Activated CD4-positive, alpha-beta T cell treated with anti-CD3 and anti-CD28 coated beads, Interleukin-10, Interleukin-2, amounts not matched to agents 100 ng/mL and 50 ng/mL, durations not matched to agents 16 hours and 8 hours (primary cell): Measurements from ENCODE around the gene TENM4.

ENCODE experiments used
- DNase-seq: peaks from one replicate; pipeline ENCODE4 v3.0.0-alpha.2; 2020

Gene TENM4

DNA sequence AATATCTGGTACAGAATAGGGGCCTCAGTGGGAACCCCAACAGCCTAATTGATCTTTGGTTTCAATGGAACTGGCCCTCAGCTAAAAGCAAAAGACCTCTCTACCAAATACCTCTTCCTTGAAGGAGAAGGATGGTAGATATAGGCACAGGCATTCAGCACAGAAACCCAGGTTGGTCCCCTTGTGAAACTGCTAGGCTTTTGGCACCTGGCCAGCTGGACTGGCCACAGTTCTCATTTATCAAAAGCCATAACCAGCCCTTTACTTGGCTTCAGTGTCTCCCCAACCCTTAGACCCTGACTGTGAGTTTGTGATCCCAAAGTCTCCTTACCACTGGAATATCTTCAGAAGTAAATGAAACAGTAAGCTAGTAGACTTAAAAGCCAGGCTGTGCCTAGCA is 152.9 kb downstream of the TENM4 start:
- DNase-seq: no peak

DNA sequence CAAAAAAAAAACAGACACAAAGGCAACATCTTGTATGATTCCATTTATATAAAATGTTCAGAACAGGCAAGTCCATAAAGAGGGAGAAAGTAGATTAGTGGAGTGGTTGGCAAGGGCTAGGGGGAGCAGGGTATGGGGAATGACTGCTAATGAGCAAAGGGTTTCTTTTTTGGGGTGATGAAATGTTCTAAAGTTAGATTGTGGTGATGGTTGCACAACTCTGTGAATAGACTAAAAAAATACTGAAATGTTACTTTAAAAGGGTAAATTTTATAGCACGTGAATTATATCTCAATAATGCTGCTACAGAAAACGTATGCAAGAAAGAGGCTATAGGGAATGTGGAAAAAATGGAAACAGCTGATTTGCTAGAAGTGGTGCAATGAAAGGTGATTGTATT is 155.1 kb downstream of the TENM4 start:
- no peak for DNase-seq

DNA sequence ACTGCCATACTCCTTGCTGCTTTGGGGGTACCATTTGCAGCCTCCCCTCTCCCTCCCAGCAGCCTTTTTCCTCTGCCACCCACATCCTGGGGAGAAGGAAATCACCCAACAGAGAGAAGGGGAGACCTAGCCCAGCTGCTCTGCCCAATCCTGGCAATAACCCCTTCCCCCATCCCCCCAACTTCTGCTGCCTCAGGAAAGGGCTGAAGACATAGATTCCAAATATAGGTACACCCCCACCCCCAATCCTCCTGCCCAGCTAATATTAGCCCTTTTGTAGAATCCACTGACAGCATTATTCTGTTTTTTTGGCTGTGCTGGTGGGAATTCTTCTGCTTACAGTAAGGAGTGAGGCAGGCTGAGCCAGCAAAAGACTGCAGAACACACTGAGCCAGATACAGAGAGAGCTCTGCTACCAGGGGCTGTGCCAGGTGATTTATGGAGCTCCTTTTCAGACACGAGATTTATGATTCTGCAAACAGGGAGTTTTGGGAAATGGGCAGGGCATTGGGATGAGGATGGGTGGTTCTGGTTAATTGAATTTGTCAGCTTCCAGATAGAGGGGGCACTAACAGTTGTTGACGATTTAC is 164.0 kb downstream of the TENM4 start:
- DNase-seq: no peak

DNA sequence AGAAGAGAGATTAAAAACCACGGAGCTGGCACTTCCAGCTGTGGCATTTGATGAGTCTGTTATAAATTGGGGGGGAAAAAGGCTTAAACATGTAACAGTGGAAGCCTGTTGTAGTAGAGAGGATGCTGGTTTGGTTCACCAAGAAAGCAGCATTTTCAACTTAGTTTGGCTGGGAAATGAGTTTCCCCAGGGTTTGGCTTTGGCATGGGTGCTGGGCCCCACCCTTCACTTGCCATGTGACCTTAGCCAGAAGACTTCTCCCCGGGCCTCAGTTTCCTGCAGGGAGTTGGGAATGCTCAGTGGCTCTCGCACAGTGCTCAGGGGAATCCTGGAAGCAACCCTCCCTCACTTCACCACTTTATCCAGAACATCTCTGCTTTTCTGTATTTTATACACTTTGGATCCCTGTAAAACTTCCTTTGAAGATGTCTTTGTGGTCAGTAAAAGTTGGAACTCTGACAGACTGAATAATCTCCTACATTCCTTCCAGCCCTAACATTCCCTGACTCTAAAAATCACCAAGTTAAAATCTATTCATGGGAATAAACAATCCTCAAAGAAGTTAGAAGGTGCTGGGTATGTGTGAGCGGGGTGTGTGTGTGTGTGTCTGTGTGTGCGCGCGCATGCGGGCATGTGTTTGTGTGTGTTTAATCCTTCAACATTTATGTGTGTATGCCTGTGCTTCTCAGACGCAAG is 166.0 kb downstream of the TENM4 start:
- DNase-seq: no peak

DNA sequence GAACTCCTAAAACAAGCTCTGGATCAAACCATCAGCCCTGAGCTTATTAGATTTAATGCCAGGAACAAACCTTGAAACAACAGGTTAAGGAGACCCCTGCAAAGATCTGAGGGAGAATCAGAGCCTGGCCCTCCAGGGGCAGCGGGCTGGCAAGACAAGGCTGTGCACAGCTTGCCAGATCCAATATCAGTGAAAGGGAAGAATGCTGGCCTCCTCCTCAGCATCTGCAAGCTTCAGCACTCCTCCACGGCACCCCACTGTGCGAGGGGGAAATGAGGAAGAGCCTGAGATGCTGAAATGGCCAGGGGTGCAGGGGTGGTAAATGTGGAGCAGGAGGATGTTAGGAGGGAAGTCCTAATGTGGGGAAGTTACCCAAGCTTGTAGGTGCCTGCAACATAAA is 167.0 kb downstream of the TENM4 start:
- no peak for DNase-seq

DNA sequence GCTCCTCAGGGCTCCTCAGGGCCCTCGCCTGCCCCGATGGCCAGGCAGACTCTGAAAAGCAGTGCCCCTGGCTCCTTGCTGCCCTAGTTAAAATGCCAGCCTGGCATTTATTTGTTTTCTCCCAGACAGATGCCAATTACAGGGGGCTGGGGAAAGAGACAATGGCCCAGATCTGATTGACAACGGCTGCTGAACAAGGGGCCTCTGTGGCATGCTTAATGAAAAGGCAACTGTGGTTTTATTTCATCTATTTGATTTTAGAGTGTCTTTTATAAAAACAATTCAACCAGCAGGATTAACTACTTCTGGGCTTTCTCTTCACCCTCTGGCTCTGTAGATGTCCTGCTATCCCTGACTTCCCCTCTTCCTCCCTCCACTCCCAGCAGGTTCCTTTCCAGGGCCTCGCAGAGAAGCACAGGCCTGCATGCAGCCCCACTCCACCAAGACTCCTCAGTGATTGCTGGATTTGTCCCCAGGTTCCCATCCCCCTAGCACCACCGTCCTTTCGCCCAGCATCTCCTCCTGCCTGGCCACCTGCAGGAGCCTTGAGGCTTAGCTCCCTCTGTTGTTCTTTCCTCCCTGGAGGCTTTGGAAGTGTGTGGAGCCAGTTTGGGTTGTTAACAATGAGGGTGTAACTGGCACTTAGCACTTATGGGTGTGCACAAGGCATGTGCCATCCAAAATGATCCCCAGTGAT is 171.1 kb downstream of the TENM4 start:
- no peak for DNase-seq

DNA sequence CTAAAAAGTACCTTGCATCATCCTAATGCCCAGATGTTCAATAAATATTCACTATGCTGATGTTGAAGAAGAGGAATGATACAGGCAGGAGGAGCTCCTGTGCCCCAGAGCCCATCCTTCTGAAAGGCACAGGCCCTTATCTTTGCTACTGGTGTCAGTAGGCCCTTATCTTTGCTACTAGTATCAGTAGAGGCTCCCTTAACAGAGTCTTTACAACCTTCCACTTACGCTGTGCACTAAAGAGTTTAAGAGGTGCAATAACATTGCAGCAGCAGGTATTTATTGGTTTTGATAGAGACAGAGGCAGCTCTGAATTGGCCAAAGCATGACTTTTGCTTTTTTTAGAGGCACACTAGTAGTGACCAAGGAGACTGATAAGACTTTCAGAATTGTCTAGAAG is 174.4 kb downstream of the TENM4 start:
- no peak for DNase-seq

DNA sequence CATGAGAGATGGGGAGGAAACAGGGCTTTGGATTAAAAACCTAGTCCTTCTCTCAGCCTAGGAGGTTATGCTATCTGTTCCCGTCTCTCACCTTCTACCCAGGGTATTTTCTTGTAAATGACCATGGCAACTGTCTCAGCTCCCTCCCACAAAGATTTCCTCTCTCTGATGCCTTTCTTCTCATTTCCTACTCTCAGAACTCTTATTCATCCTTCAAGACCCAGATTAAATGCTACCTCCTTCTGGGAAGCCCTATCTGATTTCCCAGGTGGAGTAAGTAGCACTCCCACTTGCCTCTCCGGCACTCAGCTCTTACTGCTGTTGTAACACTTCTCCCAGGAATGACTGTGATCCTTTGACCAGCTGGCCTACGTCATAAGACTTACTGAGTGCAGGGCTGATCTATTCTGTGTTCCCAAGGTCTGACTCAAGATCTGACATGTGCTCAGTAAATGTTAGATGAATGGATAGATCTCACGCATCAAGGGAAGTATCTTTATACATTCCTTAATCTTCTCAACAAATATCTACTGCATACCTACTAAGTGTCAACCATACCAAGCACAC is 175.0 kb downstream of the TENM4 start:
- no peak for DNase-seq

DNA sequence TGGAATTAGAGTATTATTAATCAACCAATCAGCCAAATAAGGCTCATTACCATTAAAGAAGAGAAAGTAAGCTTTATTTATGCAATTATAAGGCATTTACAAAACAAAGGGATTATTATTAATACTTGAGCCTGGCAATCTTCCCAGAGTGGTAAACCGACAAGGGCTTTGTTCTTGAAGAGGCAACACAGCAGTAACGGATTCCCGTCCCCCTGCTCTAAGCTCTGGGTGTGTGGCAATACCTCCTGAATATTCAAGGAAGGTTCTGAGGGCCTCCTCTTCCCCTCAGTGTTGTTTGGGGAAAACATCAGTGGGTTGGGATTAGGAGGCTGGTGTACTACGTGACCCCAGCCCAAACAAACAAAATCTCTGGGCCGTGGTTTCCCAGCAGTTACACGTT is 176.5 kb downstream of the TENM4 start:
- no peak for DNase-seq

DNA sequence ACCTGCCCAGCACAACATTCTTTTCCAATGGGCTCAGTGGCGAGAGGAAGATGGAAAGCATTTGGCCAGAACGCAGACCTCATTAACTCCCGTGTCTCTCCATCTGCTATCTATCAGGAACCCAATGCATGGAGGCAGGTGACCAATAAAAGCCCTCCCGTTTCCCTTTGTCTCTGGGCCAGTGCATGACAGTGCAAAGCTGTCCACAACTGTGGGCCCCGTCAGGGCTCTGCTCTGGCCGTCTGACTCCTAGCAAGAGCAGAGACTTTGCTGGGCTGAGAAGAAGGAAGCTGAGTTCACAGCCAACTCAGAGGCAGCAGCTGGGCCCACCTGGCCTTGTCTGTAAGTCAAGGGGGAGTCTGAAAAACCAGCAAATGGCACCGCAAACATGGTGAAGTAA is 177.8 kb downstream of the TENM4 start:
- DNase-seq: no peak

DNA sequence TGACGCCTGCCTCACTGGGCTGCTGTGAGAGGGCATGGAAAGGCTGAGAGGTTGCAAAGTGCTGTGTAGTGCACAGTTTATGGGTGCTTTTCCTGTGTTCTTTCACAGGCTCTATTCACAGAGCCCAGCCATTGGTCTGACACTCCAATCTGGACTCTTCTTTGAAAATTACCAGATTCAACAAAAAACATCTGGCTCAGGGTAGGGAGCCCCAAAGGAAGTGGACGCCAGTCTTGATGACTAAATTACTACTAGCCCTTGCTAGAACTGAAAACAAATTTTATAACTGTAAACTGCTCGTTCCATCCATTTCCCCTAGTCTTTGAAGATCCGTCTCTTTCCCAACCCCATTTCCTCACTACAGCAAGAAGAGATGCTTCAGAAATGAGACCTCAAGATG is 178.6 kb downstream of the TENM4 start:
- DNase-seq: no peak

DNA sequence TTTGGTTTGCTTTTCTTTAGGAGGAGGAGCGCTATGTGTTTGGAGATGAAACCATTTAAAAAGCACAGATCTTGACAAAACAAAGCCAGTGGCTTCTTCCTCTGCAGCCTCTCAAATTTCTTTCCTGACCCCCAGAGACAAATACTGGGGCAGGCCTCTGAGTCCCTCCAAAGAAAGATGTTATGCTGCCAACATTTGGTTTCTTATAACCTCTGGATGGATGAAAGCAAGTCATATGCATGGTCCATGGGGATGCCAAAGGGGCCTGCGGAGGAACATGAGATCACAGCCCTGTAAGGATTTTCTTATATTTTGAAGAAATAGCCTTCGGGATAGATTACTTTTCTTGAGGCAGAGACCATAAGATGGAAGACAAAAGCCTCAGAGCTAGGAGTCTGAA is 179.1 kb downstream of the TENM4 start:
- no peak for DNase-seq

DNA sequence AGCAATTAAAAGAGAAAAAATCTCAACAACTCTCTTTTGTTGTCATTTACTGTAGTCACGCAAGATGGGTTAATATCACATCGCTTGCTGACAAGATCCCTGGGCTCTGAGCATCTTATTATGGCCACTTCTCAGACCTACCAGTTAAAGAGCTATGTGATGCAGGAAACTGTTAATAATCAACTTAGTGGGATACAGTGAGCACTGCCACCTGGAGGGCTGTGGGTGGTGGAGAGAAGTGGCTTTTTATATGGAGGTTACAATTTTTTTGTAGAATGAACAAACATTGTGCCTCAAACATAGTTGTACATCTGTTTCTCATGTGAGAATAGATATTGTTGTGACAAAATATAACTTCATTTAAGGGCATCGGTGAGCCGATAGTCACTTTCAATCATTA is 181.0 kb downstream of the TENM4 start:
- no peak for DNase-seq

DNA sequence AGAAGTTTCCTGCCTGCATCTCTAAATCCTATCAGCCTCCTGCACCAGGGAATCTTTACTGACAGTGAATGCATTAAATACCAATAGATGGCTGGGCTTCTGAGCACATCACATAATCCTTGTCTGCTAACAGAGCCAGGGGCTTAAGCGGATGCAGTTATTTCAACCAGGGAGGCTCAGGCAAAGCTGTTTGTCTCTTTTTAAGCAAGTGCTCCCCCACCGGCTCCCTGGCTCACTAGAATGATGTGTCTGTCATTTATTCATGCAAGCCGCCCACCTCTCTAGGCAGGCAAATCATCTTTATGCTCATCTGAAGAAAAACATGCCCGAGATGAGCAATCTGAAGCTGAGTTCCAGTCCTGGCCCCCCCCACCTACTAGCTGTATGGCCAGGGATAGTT is 182.3 kb downstream of the TENM4 start:
- no peak for DNase-seq

DNA sequence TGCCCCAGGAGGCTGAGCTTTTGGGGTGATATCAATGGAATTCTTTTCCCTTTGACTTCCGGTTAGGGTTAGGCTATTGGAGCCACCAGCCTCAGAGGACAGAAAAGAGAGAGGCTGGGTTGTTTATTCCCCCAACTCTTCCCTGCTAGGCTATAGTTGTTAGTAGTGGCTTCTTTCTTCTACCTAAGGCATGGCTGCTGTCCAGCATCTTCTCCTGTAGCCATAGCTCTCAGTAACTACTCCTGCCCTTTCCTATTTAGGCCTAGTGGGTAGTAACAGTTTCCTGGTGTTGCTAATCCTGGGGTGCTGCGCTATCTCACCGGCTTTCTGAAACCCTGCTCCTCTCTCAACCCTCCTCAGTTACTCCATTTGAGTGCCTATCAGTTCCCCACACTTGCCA is 184.9 kb downstream of the TENM4 start:
- DNase-seq: no peak

DNA sequence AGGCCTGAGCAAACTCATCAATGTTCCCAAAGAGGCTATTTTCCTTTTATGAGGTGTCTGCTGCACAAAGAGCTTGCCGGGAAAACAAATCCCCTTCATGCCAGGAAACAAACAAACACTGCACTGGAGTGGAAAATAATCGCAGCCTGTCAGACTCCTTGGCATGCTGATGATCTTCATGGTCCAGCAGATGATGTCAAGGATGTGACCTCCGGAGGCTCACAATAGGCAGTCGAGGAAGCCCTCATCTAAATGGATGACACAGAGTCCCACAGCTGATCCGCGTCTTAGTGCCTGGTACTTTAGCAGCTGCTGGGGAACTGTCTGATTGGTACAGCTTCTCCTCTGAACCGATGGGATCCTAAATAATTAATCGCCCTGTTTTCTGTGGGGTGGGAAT is 187.6 kb downstream of the TENM4 start:
- no peak for DNase-seq

DNA sequence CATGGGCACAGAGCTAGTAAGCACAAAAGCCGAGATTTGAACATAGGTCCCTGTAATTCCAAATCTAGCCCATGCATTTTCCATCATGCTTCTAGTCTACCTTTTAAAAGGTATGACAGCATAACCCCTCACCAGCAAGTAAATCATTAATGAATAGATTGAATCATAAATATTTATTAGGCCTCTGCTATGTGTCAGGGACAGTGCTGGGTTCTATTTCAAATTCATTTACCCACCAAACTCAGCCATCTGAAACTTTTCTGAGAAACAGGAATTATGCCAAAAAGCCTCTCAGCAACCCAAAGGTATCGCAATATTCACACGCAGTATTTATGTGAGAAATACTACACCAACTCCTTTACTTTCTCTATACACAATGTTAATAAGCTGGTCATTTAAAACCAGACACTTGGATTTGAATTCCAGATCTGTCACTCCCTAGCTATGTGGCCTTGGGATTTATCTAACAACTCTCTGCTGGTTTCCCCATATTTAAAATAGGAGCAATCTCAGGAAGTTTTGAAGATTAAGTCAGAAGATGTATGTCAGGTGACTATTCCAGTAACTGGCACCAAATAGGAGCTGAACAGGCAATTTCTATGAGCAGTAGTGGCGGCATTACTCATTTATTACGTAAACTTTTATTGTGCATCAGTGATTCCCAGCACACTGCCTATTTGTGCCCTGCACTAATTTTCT is 191.4 kb downstream of the TENM4 start:
- DNase-seq: no peak

DNA sequence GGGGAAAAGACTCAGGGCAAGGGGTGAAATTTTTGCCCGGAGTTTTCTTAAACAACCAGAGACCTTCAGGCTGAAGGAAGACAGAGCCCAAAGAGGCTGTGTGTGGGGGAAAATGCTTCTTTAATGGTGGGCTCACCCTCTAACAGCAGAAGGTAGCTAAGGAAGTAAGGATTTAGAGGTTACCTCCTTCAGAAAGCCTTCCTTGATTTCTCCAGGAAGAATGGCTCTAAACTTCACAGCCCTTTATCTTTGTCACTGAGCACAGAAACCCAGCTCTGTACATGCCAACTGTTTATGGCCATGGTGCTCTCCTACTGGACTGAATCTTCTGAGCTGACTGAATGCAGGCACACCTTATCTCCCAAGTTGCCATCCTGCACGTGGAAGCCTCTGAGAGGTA is 196.0 kb downstream of the TENM4 start:
- no peak for DNase-seq

DNA sequence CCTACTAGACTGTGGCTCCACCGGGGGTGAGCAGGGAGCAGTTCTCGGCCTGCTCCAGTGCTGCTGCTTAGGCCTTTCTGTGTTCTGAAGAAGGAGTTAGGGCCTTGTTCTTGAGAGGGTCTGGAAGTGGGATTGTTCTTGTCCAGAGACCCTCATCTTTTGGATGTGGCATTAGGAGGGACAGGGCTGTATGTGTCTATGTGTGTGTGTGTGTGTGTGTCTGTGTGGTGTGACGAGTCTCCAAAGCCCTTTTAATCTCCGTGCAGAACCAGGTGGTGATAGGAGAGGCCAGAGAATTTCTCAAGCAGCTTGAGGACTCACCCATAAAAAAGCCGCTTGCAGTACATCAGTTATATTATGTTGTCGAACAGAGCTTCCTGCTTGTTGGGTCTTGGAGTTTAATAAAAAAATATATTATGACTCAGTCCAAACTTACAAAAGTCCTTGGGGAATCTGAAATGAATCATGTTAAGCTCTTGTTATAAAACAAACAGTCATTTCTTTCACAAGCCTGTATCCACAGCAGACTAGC is 196.5 kb downstream of the TENM4 start:
- no peak for DNase-seq

DNA sequence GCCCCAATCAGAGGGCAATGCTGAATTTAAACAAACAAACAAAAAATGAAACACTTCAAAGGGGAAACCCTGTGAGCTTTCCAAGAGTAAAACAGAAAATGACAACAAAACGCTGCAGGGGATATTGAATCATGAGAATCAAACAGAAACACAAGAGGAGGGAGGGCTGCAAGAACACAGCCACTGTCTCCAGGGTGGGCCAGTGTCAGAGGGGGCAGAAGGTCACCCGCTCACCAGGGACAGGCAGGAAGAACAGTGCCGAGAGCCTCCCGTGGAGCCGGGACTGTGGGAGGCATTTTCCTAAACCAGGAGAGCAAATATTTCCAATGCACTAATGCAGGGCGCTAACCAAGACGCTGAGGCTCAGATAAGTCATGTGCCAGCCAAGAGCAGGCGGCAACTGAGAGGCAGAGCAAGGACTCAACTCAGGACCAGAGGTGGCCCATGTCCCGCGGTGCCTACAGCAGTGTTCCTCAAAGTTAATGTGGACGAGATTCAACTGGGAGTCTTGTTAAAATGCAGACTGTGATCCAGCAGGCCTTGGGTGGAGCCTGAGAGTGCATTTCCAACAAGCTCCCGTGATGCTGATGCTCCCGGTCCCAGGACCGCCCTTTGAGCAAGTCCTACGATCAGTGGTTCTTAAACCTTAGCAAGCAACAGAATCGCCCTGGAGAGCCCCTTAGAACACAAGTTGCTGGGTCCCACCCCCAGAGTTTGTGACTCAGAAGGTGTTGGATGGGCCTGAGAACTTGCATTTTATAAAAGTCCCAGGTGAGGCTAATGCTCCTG is 197.2 kb downstream of the TENM4 start:
- no peak for DNase-seq

DNA sequence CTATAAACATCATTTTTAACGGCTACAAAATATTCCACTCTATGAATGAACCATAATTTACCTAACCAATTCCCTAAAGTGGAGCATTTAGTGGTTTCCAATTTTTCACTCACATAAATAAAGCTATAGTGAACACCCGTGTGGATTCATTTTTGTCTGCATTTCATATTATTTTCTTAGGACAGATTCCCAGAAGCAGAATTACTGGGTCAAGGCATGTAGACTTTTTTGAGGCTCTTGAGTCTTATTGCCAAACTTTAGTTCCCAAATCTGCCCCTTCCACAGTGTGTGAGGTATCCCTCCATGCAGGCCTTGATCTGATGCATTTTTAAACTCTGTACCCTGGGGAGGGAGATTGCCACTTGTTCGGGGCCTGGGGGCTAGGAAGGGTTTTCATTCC is 198.2 kb downstream of the TENM4 start:
- no peak for DNase-seq

DNA sequence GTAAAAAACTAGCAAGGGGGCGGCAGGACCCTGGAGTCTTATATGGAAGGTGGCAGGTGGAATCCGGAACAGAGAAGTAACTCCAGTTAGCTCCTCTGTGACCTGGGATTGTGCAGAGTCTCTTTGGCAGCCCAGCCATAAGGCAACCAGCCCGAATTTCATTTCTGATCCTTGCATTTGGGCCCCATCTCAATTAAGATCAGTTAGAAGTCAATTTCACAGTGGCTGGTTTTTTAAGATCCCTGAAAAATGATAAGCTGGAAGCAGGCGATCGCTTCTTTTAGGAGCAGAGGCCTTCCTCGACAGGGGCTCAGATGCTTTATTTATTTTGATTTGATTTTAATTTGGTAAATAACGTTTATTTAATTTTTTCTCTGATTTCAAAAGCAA is 199.0 kb downstream of the TENM4 start:
- no peak for DNase-seq
